WTC11 (cell line): ENCODE results near the gene INPP5A. TPM values are rescaled to one million over a fixed set of nuclear protein-coding genes. Genes with fewer than 3 reads are reported as not detected.

Source experiments
- ATAC-seq: fragments of 200-7000 bp; cut with Tn5 transposase; 2 replicates; pipeline ENCODE4 v1.10.0; 2021; ENCODE audit warnings: mild to moderate bottlenecking, moderate library complexity
- CTCF ChIA-PET: fragments of 300-600 bp; sonication (Branson Sonifier 250); formaldehyde crosslinking; loops from one replicate; lab custom pipeline; 2021; ENCODE audit warnings: antibody characterized with exemption; lab: Charles Lee
- POLR2A ChIA-PET: fragments of 350-600 bp; sonication (Branson Sonifier 250); formaldehyde crosslinking; loops from one replicate; lab custom pipeline; 2021; ENCODE audit warnings: antibody characterized with exemption; lab: Charles Lee
- DNase-seq: peaks from one replicate; pipeline ENCODE4 v3.0.0; 2021; ENCODE audit warnings: low spot score
- H3K27ac Mint-ChIP-seq: 2 replicates; pipeline ENCODE4 v1.8.0; 2021; ENCODE audit warnings: mixed read lengths
- H3K27me3 Mint-ChIP-seq: 2 replicates; pipeline ENCODE4 v1.8.0; 2021; ENCODE audit warnings: low read depth, mild to moderate bottlenecking, moderate library complexity, mixed read lengths
- H3K36me3 Mint-ChIP-seq: 2 replicates; pipeline ENCODE4 v1.8.0; 2021; ENCODE audit warnings: mixed read lengths
- H3K4me1 Mint-ChIP-seq: 2 replicates; pipeline ENCODE4 v1.8.0; 2022; ENCODE audit warnings: mixed read lengths
- H3K4me3 Mint-ChIP-seq: 2 replicates; pipeline ENCODE4 v1.8.0; 2021; ENCODE audit warnings: mild to moderate bottlenecking, moderate library complexity, mixed read lengths
- H3K9me3 Mint-ChIP-seq: 2 replicates; pipeline ENCODE4 v1.8.0; 2021; ENCODE audit warnings: mixed read lengths
- ATF1 ChIP-seq: sonication (generic); formaldehyde crosslinking; IDR thresholded peaks from 2 replicates; pipeline ENCODE4 v1.8.1; 2023; ENCODE audit warnings: mild to moderate bottlenecking, moderate library complexity, missing genetic modification reagents
- ATF3 ChIP-seq: sonication (generic); formaldehyde crosslinking; conservative IDR thresholded peaks from 2 replicates; pipeline ENCODE4 v1.8.1; 2022; ENCODE audit warnings: mild to moderate bottlenecking, missing genetic modification reagents
- ATF6 ChIP-seq: sonication (generic); formaldehyde crosslinking; IDR thresholded peaks from 2 replicates; pipeline ENCODE4 v1.8.1; 2023; ENCODE audit warnings: mild to moderate bottlenecking, missing genetic modification reagents
- E2F4 ChIP-seq: sonication (generic); formaldehyde crosslinking; IDR thresholded peaks from 2 replicates; pipeline ENCODE4 v1.8.1; 2022; ENCODE audit warnings: low read depth, mild to moderate bottlenecking, moderate library complexity, missing genetic modification reagents, borderline replicate concordance
- E2F5 ChIP-seq: sonication (generic); formaldehyde crosslinking; IDR thresholded peaks from 2 replicates; pipeline ENCODE4 v1.8.1; 2022; ENCODE audit warnings: mild to moderate bottlenecking, moderate library complexity, missing genetic modification reagents
- KAT7 ChIP-seq: sonication (generic); formaldehyde crosslinking; IDR thresholded peaks from 2 replicates; pipeline ENCODE4 v1.8.1; 2023; ENCODE audit warnings: missing genetic modification reagents, mild to moderate bottlenecking, borderline replicate concordance
- NR1H2 ChIP-seq: sonication (generic); formaldehyde crosslinking; IDR thresholded peaks from 2 replicates; pipeline ENCODE4 v1.9.0; 2021; ENCODE audit warnings: mild to moderate bottlenecking, moderate library complexity, missing genetic modification reagents
- NR3C1 ChIP-seq: sonication (generic); formaldehyde crosslinking; conservative IDR thresholded peaks from 2 replicates; pipeline ENCODE4 v1.8.1; 2023; ENCODE audit warnings: low read depth, mild to moderate bottlenecking, missing genetic modification reagents
- PRDM15 ChIP-seq: sonication (generic); formaldehyde crosslinking; IDR thresholded peaks from 2 replicates; pipeline ENCODE4 v1.8.0; 2022; ENCODE audit warnings: missing genetic modification reagents
- RORB ChIP-seq: fragments of 250-450 bp; sonication (Bioruptor Pico); IDR thresholded peaks from 2 replicates; pipeline ENCODE4 v1.9.0; 2021; ENCODE audit warnings: mild to moderate bottlenecking
- TCF7 ChIP-seq: sonication (generic); formaldehyde crosslinking; IDR thresholded peaks from 2 replicates; pipeline ENCODE4 v1.8.0; 2022; ENCODE audit warnings: mild to moderate bottlenecking, low read depth, missing genetic modification reagents, moderate library complexity
- total RNA-seq: library from RNA; stranded (reverse); gene quantifications from 3 replicates; pipeline ENCODE4 v1.2.3, GENCODE V29; 2021

The INPP5A gene
- total RNA-seq, 1 experiment from 2014 or later = 22.1 TPM

- TF ChIP-seq PRDM15 (CRISPR knock-in tag) = no peak
- no peak for TF ChIP-seq NR3C1 (CRISPR knock-in tag)
These were observed 121.9 kb downstream of the INPP5A start (continued) for GRCh38 chr10:132659206-132660091.

GRCh38 chr10:132660385-132660784 lies 122.8 kb downstream of the INPP5A start:
- Mint-ChIP-seq H3K9me3 (no peaks in the 10 kb centered on the region), H3K36me3 (no peaks in the 10 kb centered on the region), H3K4me3 (no peak overlapping the region)
- POLR2A ChIA-PET = no interaction called here
- TF ChIP-seq E2F5 (CRISPR knock-in tag) = no peak
- no peak for TF ChIP-seq ATF3 (CRISPR knock-in tag)
- TF ChIP-seq, all 79 proteins: peak for 0
- Mint-ChIP-seq H3K4me1 (no peaks in the 10 kb centered on the region), H3K27me3 (no peaks in the 10 kb centered on the region), H3K27ac (no peak overlapping the region)
- CTCF ChIA-PET = no interaction called here
- ATAC-seq (no peak), DNase-seq (no peak)

GRCh38 chr10:132662186-132662920 lies 124.8 kb downstream of the INPP5A start:
- H3K9me3 Mint-ChIP-seq = no peaks in the 10 kb centered on the region
- no peaks in the 10 kb centered on the region for H3K36me3 Mint-ChIP-seq
- no peak for DNase-seq
- POLR2A ChIA-PET = no interaction called here
- TF ChIP-seq E2F5 (CRISPR knock-in tag) (no peak), KAT7 (CRISPR knock-in tag) (no peak), TCF7 (CRISPR knock-in tag) (no peak), RORB (CRISPR knock-in tag) (no peak), ATF6 (no peak), NR1H2 (CRISPR knock-in tag) (no peak), ATF1 (no peak), E2F4 (CRISPR knock-in tag) (no peak)
- TF ChIP-seq, all 79 proteins: peak for 0
- Mint-ChIP-seq H3K27me3 (no peaks in the 10 kb centered on the region), H3K27ac (no peak overlapping the region), H3K4me1 (no peaks in the 10 kb centered on the region), H3K4me3 (no peak overlapping the region)
- ATAC-seq = no peak
- CTCF ChIA-PET = no interaction called here
